NT2/D1 (cell line): ENCODE results near the gene USP35.

Source experiments
- SUZ12 ChIP-seq: IDR thresholded peaks from 2 replicates; pipeline ENCODE4 v1.6.1; 2011; ENCODE audit not compliant: insufficient read length, insufficient read depth; ENCODE audit errors: extremely low read depth
- YY1 ChIP-seq: IDR thresholded peaks from 2 replicates; pipeline ENCODE4 v1.6.1; 2011; ENCODE audit not compliant: insufficient read length, insufficient read depth
- ZNF274 ChIP-seq: IDR thresholded peaks from 2 replicates; pipeline ENCODE4 v1.6.1; 2011; ENCODE audit warnings: mild to moderate bottlenecking, low read depth, low read length

GRCh38 chr11:78253797-78254196 is 65.1 kb downstream of the USP35 start:
- TF ChIP-seq YY1 (no peak), ZNF274 (no peak), SUZ12 (no peak)
